Measurements from ENCODE around the gene CD180. TPM values are rescaled to one million over a fixed set of nuclear protein-coding genes. Genes with fewer than 3 reads are reported as not detected.

CD180 gene
- total RNA-seq, 1 experiment from 2014 or later = not detected

GRCh38 chr5:67164856-67165525 is 31.6 kb downstream of the CD180 start:
- Histone ChIP-seq H3K27me3 (ENCODE audit: insufficient read depth, low read length) (no peaks in the 10 kb centered on the region), H3K9me2 (ENCODE audit: insufficient read depth) (no peaks in the 10 kb centered on the region), H3K79me2 (ENCODE audit: insufficient read depth, low read length) (no peaks in the 10 kb centered on the region), H3K27ac (ENCODE audit: low read depth, low read length) (no peak overlapping the region), H2AFZ (ENCODE audit: low read depth, low read length, poor library complexity, severe bottlenecking) (no peak overlapping the region), H3K4me2 (ENCODE audit: low read length) (no peak overlapping the region), H4K20me1 (ENCODE audit: insufficient read depth) (no peaks in the 10 kb centered on the region), H3K4me3 (replicated peaks in 1 of 2; ENCODE audit: low read depth in 1 of 2, low read length in 2 of 2) (no peak overlapping the region), H3K36me3 (ENCODE audit: control insufficient read depth in 1 of 2, insufficient read depth in 2 of 2, low read length in 2 of 2) (no peaks in the 10 kb centered on the region), H3K4me1 (ENCODE audit: control insufficient read depth in 1 of 2, insufficient read depth in 2 of 2, low read length in 2 of 2) (peaks cover 12 to 25% of the 10 kb centered on the region in 2 experiments), H3K9ac (ENCODE audit: low read length) (no peak overlapping the region), H3K9me3 (ENCODE audit: control insufficient read depth in 1 of 2, insufficient read depth in 1 of 2, low read depth in 1 of 2, low read length in 2 of 2) (no peaks in the 10 kb centered on the region)
- CTCF ChIA-PET = interaction anchor here (1.0 to 1.4 kb wide), 2 partner anchors 42 to 67 kb away, joined by 3 read pairs; no protein-coding TSS in a partner anchor
- RAD21 ChIA-PET (ENCODE audit: low non-redundant PET in 1 of 2, low total read pairs in 2 of 2, uncharacterized antibody in 2 of 2, unreplicated experiment in 2 of 2) = no interaction called here
- BruUV-seq (replicated peaks) = no TSS peak
- no peak for DNase-seq (ENCODE audit: low read depth, low spot score)
- ATAC-seq = no peak
- intact Hi-C loops (cut with micrococcal nuclease) = no loop called here
- no peak for TF ChIP-seq MAX (IDR thresholded peaks at IDR 0.05)
- no peak for TF ChIP-seq ZBTB33 (IDR thresholded peaks at IDR 0.05; ENCODE audit: extremely low read depth, insufficient replicate concordance, low read length)
- TF ChIP-seq ZFX (IDR thresholded peaks at IDR 0.05) = no peak
- no peak for TF ChIP-seq ZNF274 (IDR thresholded peaks at IDR 0.05; ENCODE audit: low read depth, low read length)
- no peak for TF ChIP-seq RAD21 (IDR thresholded peaks at IDR 0.05; ENCODE audit: low read depth)
- no peak for TF ChIP-seq TCF7L2 (IDR thresholded peaks at IDR 0.05; ENCODE audit: borderline replicate concordance, extremely low read depth, insufficient read depth, insufficient read length)
- TF ChIP-seq POLR2A (IDR thresholded peaks at IDR 0.05; ENCODE audit: borderline replicate concordance, extremely low read depth, insufficient read depth, insufficient read length) = no peak
- no peak for TF ChIP-seq SIN3A (IDR thresholded peaks at IDR 0.05; ENCODE audit: low read depth)
- no peak for TF ChIP-seq JUND (IDR thresholded peaks at IDR 0.05)
- no peak for TF ChIP-seq SRF (IDR thresholded peaks at IDR 0.05; ENCODE audit: low read depth)
- no peak for TF ChIP-seq CBX3 (IDR thresholded peaks at IDR 0.05; ENCODE audit: low read depth)
- no peak for TF ChIP-seq CEBPB (IDR thresholded peaks at IDR 0.05; ENCODE audit: low read depth)
- TF ChIP-seq REST (IDR thresholded peaks at IDR 0.05; ENCODE audit: low read depth) = no peak
- no peak for TF ChIP-seq YY1 (IDR thresholded peaks at IDR 0.05; ENCODE audit: extremely low read depth, insufficient replicate concordance, low read depth, low read length)
- no peak for TF ChIP-seq ELF1 (IDR thresholded peaks at IDR 0.05; ENCODE audit: borderline replicate concordance, low read depth)
- POLR2A ChIA-PET = no interaction called here

Data from HCT116 (cell line).